Measurements from ENCODE around the gene DDX6. TPM values are rescaled to one million over a fixed set of nuclear protein-coding genes. Genes with fewer than 3 reads are reported as not detected.

The DDX6 gene
- total and polyA plus RNA-seq, 9 of the 15 experiments (the other 6 are each of a cell fraction or from before 2014, with no cell fraction given): 10.0 to 102 (median 58.2) TPM

DNA sequence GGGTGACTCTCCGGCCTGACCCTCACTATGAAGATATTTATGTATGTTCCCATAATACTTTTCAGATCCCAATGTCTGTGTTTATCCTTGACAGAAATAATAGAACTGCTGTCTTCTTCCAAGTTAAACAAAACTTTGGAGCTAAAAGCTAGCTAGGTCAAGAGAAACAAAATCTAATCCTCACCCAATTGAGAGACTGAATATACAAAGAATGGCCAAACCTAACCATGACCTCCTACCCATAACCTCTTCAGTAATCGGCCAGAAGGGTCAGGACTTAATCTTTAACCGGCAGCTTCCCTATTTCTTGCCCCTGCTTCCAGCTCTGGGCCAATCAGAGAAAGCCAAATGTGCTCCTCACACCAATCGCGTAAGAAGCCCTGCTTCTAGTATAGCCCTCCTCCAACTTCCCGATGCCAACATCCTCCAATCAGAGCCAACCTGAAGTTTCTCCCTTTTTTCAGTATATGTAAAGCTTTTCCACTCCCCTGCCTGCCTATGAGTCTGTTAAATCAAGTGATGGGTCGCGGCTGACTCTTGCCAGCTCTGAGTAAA is 1.7 kb upstream of the DDX6 start (continued):
- TF ChIP-seq, protein P1, sequence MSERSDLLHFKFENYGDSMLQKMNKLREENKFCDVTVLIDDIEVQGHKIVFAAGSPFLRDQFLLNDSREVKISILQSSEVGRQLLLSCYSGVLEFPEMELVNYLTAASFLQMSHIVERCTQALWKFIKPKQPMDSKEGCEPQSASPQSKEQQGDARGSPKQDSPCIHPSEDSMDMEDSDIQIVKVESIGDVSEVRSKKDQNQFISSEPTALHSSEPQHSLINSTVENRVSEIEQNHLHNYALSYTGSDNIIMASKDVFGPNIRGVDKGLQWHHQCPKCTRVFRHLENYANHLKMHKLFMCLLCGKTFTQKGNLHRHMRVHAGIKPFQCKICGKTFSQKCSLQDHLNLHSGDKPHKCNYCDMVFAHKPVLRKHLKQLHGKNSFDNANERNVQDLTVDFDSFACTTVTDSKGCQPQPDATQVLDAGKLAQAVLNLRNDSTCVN (CRISPR knock-in tag; IDR thresholded peaks at IDR 0.05): peak; percentile 53; the same call in 1 of the 2 replicates
- TF ChIP-seq, protein P2, sequence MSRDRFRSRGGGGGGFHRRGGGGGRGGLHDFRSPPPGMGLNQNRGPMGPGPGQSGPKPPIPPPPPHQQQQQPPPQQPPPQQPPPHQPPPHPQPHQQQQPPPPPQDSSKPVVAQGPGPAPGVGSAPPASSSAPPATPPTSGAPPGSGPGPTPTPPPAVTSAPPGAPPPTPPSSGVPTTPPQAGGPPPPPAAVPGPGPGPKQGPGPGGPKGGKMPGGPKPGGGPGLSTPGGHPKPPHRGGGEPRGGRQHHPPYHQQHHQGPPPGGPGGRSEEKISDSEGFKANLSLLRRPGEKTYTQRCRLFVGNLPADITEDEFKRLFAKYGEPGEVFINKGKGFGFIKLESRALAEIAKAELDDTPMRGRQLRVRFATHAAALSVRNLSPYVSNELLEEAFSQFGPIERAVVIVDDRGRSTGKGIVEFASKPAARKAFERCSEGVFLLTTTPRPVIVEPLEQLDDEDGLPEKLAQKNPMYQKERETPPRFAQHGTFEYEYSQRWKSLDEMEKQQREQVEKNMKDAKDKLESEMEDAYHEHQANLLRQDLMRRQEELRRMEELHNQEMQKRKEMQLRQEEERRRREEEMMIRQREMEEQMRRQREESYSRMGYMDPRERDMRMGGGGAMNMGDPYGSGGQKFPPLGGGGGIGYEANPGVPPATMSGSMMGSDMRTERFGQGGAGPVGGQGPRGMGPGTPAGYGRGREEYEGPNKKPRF (IDR thresholded peaks at IDR 0.05; ENCODE audit: low read depth, low read length): no peak
- TF ChIP-seq NR2C1 (IDR thresholded peaks at IDR 0.05): peak; percentile 93
- TF ChIP-seq NR2C1 (tag; IDR thresholded peaks at IDR 0.05): peak; percentile 94
- TF ChIP-seq, protein P3, sequence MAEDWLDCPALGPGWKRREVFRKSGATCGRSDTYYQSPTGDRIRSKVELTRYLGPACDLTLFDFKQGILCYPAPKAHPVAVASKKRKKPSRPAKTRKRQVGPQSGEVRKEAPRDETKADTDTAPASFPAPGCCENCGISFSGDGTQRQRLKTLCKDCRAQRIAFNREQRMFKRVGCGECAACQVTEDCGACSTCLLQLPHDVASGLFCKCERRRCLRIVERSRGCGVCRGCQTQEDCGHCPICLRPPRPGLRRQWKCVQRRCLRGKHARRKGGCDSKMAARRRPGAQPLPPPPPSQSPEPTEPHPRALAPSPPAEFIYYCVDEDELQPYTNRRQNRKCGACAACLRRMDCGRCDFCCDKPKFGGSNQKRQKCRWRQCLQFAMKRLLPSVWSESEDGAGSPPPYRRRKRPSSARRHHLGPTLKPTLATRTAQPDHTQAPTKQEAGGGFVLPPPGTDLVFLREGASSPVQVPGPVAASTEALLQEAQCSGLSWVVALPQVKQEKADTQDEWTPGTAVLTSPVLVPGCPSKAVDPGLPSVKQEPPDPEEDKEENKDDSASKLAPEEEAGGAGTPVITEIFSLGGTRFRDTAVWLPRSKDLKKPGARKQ (CRISPR knock-in tag; IDR thresholded peaks at IDR 0.05): no peak
- TF ChIP-seq, protein P4, sequence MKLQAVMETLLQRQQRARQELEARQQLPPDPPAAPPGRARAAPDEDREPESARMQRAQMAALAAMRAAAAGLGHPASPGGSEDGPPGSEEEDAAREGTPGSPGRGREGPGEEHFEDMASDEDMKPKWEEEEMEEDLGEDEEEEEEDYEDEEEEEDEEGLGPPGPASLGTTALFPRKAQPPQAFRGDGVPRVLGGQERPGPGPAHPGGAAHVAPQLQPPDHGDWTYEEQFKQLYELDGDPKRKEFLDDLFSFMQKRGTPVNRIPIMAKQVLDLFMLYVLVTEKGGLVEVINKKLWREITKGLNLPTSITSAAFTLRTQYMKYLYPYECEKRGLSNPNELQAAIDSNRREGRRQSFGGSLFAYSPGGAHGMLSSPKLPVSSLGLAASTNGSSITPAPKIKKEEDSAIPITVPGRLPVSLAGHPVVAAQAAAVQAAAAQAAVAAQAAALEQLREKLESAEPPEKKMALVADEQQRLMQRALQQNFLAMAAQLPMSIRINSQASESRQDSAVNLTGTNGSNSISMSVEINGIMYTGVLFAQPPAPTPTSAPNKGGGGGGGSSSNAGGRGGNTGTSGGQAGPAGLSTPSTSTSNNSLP (IDR thresholded peaks at IDR 0.05; ENCODE audit: borderline replicate concordance, low read depth, low read length): 0 out of 2 replicates have a peak, but pooled peaks have one; percentile 22
- peak; percentile 78 for TF ChIP-seq POLR2A (conservative IDR thresholded peaks at IDR 0.05)
- TF ChIP-seq, protein P5, sequence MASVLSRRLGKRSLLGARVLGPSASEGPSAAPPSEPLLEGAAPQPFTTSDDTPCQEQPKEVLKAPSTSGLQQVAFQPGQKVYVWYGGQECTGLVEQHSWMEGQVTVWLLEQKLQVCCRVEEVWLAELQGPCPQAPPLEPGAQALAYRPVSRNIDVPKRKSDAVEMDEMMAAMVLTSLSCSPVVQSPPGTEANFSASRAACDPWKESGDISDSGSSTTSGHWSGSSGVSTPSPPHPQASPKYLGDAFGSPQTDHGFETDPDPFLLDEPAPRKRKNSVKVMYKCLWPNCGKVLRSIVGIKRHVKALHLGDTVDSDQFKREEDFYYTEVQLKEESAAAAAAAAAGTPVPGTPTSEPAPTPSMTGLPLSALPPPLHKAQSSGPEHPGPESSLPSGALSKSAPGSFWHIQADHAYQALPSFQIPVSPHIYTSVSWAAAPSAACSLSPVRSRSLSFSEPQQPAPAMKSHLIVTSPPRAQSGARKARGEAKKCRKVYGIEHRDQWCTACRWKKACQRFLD (CRISPR knock-in tag; IDR thresholded peaks at IDR 0.05): 0 out of 2 replicates have a peak, but pooled peaks have one; percentile 49
- peak; percentile 36; the same call in 1 of the 2 replicates for TF ChIP-seq TEAD4 (IDR thresholded peaks at IDR 0.05; ENCODE audit: low read length)
- no peak for TF ChIP-seq TEAD4 (CRISPR knock-in tag; IDR thresholded peaks at IDR 0.05; ENCODE audit: borderline replicate concordance)
- TF ChIP-seq, protein P6, sequence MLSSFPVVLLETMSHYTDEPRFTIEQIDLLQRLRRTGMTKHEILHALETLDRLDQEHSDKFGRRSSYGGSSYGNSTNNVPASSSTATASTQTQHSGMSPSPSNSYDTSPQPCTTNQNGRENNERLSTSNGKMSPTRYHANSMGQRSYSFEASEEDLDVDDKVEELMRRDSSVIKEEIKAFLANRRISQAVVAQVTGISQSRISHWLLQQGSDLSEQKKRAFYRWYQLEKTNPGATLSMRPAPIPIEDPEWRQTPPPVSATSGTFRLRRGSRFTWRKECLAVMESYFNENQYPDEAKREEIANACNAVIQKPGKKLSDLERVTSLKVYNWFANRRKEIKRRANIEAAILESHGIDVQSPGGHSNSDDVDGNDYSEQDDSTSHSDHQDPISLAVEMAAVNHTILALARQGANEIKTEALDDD (IDR thresholded peaks at IDR 0.05): peak; percentile 95
- TF ChIP-seq ATF1 (CRISPR knock-in tag; IDR thresholded peaks at IDR 0.05): no peak
- peak; percentile 42 for TF ChIP-seq ATF1 (tag; IDR thresholded peaks at IDR 0.05)
- TF ChIP-seq CEBPG (CRISPR knock-in tag; IDR thresholded peaks at IDR 0.05): no peak
- no peak for TF ChIP-seq CEBPG (tag; conservative IDR thresholded peaks at IDR 0.05 in 1 of 2, IDR thresholded peaks at IDR 0.05 in 1 of 2)
- peak; percentile 35; the same call in 1 of the 2 replicates for TF ChIP-seq ARID1B (IDR thresholded peaks at IDR 0.05)
- 0 out of 2 replicates have a peak, but pooled peaks have one; percentile 35 for TF ChIP-seq CHD2 (IDR thresholded peaks at IDR 0.05; ENCODE audit: low read depth, low read length)
- peak; percentile 72 for TF ChIP-seq SPI1 (IDR thresholded peaks at IDR 0.05; ENCODE audit: borderline replicate concordance, low read depth, low read length)

Measured in K562 (cell line).